Neural cell (in vitro differentiated cells): Measurements from ENCODE around the gene CNNM3. TPM values are rescaled to one million over a fixed set of nuclear protein-coding genes. Genes with fewer than 3 reads are reported as not detected.

Source experiments
- polyA plus RNA-seq: library from polyadenylated mRNA; depleted of rRNA; stranded (reverse); fragments of >200 nt; gene quantifications from 2 replicates; pipeline ENCODE4 v1.2.3, GENCODE V29; 2014
- small RNA-seq, 3 experiments: library from RNA; depleted of rRNA; stranded (forward); fragments of <200 nt; gene quantifications; one replicate each; pipeline ENCODE3, GENCODE V24; 2012

Gene CNNM3
- polyA plus RNA-seq, 1 donor from 2014 or later = 9.6 TPM

Small RNA genes within 50 kb of the gene (small RNA-seq; reads per million reads assigned to genes)
- gene MIR3127 = 0 to 0.23 (median 0.08) reads per million in 3 experiments

Other genes starting within 250 kb of the CNNM3 start
- 37.7 and 42.5 TPM in 2 replicates for gene KANSL3, start 178.0 kb upstream of the CNNM3 start, polyA plus RNA-seq
- gene FER1L5, start 173.5 kb upstream of the CNNM3 start, polyA plus RNA-seq = 0.28 and 0.30 TPM in 2 replicates
- 34.1 and 41.3 TPM in 2 replicates for gene LMAN2L, start 76.2 kb upstream of the CNNM3 start, polyA plus RNA-seq
- gene CNNM4, start 55.4 kb upstream of the CNNM3 start, polyA plus RNA-seq = 7.2 and 7.5 TPM in 2 replicates
- 12.1 and 17.7 TPM in 2 replicates for gene ANKRD23, start 27.8 kb downstream of the CNNM3 start, polyA plus RNA-seq
- 30.7 and 39.0 TPM in 2 replicates for gene ANKRD39, start 41.7 kb downstream of the CNNM3 start, polyA plus RNA-seq
- 88.7 and 101 TPM in 2 replicates for gene SEMA4C, start 53.8 kb downstream of the CNNM3 start, polyA plus RNA-seq
- 0.45 TPM in 1 of 2 replicates, not detected in the other for gene FAM178B, start 170.3 kb downstream of the CNNM3 start, polyA plus RNA-seq